Measurements from ENCODE around the gene PRPF39. TPM values are rescaled to one million over a fixed set of nuclear protein-coding genes. Genes with fewer than 3 reads are reported as not detected.
"Not testable (repeated sequence)": the region's sequence is repeated elsewhere in the genome, so short reads cannot be mapped to it uniquely, and the experiment has no call there.

The PRPF39 gene, protein sequence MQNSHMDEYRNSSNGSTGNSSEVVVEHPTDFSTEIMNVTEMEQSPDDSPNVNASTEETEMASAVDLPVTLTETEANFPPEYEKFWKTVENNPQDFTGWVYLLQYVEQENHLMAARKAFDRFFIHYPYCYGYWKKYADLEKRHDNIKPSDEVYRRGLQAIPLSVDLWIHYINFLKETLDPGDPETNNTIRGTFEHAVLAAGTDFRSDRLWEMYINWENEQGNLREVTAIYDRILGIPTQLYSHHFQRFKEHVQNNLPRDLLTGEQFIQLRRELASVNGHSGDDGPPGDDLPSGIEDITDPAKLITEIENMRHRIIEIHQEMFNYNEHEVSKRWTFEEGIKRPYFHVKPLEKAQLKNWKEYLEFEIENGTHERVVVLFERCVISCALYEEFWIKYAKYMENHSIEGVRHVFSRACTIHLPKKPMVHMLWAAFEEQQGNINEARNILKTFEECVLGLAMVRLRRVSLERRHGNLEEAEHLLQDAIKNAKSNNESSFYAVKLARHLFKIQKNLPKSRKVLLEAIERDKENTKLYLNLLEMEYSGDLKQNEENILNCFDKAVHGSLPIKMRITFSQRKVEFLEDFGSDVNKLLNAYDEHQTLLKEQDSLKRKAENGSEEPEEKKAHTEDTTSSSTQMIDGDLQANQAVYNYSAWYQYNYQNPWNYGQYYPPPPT
- total RNA-seq, result 65.8 TPM

DNA sequence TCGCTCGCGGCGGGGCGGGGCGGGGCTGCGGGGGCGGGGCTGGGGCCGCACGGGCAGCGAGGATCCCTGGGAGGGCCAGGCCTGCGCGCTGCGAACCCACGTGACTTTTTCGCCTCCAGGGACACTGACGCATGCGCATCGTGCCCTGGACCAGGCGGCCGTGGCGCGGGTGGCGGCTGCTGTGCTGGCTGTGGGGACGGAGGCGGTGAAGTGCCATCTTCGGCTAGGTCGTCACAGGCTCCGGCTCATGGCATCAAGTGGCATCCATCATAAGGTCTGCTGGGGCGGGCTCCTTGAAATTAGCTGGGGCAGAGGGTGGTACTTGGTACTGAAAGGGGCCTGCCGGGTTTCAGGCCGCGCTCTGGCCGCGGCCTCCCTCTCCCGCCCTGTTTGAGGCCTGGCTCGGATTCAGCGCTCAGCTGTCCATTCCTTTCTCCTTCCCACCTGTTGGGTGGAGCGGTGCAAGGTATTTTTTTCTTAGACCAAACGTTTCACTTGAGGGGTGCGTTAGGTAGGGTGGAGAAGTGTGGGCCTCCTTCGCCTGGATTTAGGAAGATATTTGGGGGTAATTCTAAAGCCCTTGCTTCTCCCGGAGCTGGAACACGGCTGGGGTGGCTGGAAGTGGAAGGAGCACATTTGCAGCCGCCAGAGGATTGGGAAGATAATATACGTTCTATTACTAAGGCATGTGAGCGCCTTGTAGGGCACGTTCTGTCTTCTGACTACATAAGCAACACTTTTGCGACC is at the start of gene PRPF39:
Gene PRPF39, plus strand, starts transcription at position 141 of the 747 bp plus-strand sequence. CDS start 11,124 bp downstream, outside the sequence.
- DNase-seq, result peak; percentile 89

DNA sequence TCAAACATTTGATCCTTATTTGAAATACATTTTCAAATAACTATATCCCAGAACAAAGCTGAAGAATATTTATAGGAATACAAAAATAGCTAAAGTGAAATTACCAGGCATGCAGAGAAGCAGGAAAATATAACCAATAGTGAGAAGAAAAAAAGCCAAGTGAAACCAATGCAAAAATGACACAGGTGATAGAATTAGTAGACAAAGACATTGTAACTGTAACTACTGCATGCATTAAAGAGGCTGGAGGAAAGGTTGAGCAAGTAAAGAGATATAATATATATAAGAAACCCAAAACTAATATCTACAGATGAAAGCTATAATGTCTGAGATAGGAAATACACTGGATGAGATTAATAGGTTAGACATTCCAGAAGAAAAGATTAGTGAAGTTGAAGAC is 49.2 kb upstream of the PRPF39 start:
- DNase-seq, result no peak

- no peak for DNase-seq
Measured at GRCh38 chr14:45038256-45038655, 45.7 kb upstream of the PRPF39 start.

DNA sequence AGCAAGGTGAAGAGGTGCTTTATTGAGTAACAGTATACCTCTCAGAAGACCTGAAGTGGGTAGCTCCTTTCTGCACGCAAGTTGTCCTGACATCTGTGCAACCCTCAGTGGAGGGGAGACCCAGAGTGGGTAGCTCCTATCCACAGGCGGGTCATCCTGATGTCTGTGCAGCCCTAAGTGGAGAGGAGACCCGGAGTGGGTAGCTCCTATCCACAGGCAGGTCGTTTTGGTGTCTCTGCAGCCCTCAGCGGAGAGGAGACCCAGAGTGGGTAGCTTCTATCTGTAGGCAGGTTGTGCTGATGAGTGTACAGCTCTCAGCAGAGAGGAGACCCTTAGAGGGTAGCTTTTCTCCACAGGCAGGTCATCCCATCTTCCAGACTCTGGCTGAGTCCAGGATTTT is 45.1 kb upstream of the PRPF39 start:
- DNase-seq, result no peak

DNA sequence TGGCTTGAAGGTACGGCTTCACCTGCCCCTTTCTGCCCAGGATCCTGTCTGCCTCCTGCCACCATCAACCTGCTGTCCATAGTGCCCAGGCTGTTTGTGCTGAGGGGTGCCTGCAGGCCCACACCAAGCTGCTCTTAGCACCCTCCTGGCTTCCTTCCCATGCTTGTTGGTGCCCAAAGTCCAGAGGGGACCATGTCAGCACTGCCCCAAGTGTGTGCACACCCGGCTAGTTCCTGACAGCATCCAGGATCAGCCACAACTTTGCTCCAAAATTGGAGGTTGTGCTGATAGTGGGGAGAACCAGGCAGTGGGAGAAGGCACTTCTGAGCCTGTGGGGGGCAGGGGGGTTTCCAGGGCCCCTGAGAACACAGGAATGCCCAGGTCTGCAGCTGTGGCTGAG is 44.5 kb upstream of the PRPF39 start:
- DNase-seq, result no peak

- DNase-seq, result no peak
Measured at GRCh38 chr14:45041641-45042040, 42.3 kb upstream of the PRPF39 start.

- DNase-seq, result no peak
Measured at GRCh38 chr14:45044638-45045037, 39.3 kb upstream of the PRPF39 start.

- DNase-seq, result no peak
Measured at GRCh38 chr14:45048385-45048784, 35.5 kb upstream of the PRPF39 start.

DNA sequence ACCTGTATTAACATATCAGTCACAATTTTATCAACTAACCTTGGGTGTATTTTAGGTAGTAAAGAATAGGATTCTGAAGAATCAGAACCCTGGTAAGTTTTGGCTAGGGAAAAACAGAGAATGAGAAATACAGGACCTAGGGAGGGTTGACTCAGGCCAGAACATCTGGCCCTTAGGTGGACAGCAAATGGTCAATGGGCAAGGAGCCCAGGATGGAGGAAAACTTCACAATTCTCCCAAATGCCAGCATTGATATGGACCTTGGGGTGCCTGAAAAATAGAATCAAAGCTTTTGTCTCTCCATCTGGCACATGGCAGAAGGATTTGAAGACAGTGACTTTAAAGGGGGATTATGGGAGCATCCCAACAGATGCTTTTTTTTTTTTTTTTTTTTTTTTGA is 32.7 kb upstream of the PRPF39 start:
- no peak for DNase-seq

GRCh38 chr14:45051896-45052295 is 32.0 kb upstream of the PRPF39 start:
- no peak for DNase-seq

- no peak for DNase-seq
Measured at GRCh38 chr14:45057349-45057748, 26.6 kb upstream of the PRPF39 start.

GRCh38 chr14:45057881-45058364 is 26.0 kb upstream of the PRPF39 start:
- DNase-seq, result no peak

GRCh38 chr14:45060551-45060950 is 23.4 kb upstream of the PRPF39 start:
- no peak for DNase-seq

GRCh38 chr14:45065540-45065939 is 18.4 kb upstream of the PRPF39 start:
- DNase-seq, result no peak

DNA sequence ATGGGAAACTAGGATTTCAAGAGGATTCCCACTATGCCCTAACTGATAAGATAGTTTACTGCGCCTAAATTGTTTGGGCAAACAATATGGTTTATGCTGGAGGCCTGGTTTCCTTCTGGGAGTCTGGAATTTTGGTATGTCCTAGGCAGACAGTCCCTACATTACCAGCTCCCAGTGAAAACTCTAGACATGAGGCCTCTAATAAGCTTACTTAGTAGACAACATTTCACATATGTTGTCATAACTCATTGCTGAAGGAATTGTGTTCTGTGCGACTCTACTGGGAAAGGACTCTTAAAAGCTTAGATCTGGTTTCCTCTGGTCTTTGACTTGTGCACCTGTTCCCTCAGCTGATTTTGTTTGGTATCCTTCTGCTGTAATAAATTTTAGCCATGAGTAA is 18.0 kb upstream of the PRPF39 start:
- no peak for DNase-seq

- DNase-seq, result no peak
Measured at GRCh38 chr14:45066667-45067066, 17.2 kb upstream of the PRPF39 start.

DNA sequence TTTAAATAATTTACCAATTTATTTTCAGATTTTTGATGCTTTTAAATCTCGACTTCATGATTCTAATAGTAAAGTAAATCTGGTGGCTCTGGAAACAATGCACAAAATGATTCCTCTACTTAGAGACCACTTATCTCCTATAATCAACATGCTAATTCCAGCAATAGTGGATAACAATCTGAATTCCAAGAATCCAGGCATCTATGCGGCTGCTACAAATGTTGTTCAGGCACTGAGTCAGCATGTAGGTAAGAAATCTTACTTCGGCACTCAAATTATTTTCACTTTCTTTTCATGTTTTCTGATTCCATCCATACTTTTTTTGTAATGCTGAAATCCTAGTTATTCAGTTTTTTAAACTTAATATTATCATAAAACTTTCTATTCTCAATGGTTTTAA is 15.5 kb upstream of the PRPF39 start:
- DNase-seq, result no peak

GRCh38 chr14:45070215-45070614 is 13.7 kb upstream of the PRPF39 start:
- no peak for DNase-seq

DNA sequence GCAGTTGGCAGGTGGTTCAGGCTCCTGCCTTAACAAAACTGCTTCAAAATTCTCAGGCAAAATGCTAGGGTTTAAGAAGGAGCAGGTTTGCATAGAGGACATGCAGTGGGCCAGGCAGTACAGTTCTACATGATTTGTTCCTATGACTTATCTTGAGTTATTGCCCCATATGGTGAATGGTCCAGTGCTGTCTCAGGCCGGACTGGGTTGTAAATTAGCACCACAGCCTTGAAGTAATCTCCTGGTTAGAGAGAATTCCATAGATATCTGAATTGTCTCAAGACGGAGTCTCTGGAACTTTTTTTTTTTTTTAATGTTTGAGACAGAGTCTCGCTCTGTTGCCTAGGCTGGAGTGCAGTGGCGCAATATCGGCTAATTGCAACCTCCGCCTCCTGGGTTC is 11.8 kb upstream of the PRPF39 start:
- no peak for DNase-seq

DNA sequence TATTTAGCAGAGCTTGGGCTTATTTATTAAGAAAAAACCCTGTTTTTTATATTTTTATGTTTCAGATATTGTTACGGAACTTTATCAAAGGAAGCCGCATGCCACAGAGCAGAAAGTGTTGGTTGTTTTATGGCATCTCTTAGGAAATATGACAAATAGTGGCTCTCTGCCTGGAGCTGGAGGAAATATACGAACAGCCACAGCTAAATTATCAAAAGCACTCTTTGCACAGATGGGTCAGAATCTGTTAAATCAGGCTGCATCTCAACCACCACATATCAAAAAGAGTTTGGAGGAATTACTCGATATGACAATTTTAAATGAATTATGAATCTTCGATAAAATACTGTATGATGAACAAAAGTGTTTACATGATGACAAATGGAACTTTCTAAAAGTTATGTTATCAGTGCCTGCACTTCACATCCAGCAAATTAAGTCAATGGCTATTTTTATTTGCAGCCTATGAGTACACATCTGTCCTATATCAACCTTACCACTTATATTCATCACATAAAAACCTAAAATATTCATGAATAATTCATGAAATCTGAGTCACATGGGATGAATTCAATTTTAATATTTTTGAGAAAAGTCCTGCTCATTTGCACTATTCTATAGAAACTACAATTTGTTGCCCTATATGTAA is 10.6 kb upstream of the PRPF39 start:
- DNase-seq, result no peak

GRCh38 chr14:45078323-45078722 is 5.6 kb upstream of the PRPF39 start:
- DNase-seq, result no peak

- not testable (repeated sequence) for DNase-seq
Measured at GRCh38 chr14:45080416-45080968, 3.4 kb upstream of the PRPF39 start.
